Measurements from ENCODE around the gene TMEM167A. TPM values are rescaled to one million over a fixed set of nuclear protein-coding genes. Genes with fewer than 3 reads are reported as not detected.

The TMEM167A gene
- total RNA-seq = 18.6 and 25.9 TPM in 2 replicates

GRCh38 chr5:83076742-83077661 lies at the start of gene TMEM167A, which contains the start of gene XRCC4:
Gene TMEM167A, minus strand, starts transcription at chr5:83077394. Its CDS starts 71 bp downstream, at chr5:83077323.
Gene XRCC4, plus strand, starts transcription at chr5:83077547. Its CDS starts 27,373 bp downstream, at chr5:83104920.

Other genes starting within 250 kb of the TMEM167A start
- gene XRCC4, start 153 bp upstream of the TMEM167A start, total RNA-seq = 3.0 and 6.4 TPM in 2 replicates

All from mesangial cell (primary cell).